NB4 (cell line): Measurements from ENCODE around the gene SPRR2D.

ENCODE experiments used
- MYC ChIP-seq: IDR thresholded peaks from 2 replicates; pipeline ENCODE4 v1.6.1; 2011; ENCODE audit warnings: low read depth, low read length
- POLR2A ChIP-seq: IDR thresholded peaks from 2 replicates; pipeline ENCODE4 v1.6.1; 2011; ENCODE audit warnings: mild to moderate bottlenecking; ENCODE audit not compliant: insufficient read length; ENCODE audit errors: extremely low read depth
- TF ChIP-seq, protein P1 (sequence below): IDR thresholded peaks from one replicate; pipeline ENCODE4 v1.5.1; 2012; ENCODE audit warnings: low read depth, low read length
- TF ChIP-seq, protein P2 (sequence below): IDR thresholded peaks from 2 replicates; pipeline ENCODE4 v1.6.1; 2011; ENCODE audit warnings: low read depth, low read length

DNA sequence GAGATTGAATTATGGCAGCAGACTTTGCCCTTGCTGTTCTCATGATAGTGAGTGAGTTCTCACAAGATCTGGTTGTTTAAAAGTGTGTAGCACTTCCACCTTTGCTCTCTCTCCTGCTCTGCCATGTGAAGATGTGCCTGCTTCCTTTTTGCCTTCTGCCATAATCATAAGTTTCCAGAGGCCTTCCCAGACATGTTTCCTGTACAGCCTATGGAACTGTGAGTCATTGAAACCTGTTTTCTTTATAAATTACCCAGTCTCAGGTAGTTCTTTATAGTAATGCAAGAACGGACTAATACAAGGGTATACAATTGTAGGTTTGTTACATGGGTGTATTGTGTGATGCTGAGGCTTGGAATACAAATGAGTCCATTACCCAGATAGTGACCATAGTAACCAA lies 5.7 kb downstream of the SPRR2D start:
- TF ChIP-seq POLR2A (no peak), MYC (no peak)
- TF ChIP-seq, protein P1, sequence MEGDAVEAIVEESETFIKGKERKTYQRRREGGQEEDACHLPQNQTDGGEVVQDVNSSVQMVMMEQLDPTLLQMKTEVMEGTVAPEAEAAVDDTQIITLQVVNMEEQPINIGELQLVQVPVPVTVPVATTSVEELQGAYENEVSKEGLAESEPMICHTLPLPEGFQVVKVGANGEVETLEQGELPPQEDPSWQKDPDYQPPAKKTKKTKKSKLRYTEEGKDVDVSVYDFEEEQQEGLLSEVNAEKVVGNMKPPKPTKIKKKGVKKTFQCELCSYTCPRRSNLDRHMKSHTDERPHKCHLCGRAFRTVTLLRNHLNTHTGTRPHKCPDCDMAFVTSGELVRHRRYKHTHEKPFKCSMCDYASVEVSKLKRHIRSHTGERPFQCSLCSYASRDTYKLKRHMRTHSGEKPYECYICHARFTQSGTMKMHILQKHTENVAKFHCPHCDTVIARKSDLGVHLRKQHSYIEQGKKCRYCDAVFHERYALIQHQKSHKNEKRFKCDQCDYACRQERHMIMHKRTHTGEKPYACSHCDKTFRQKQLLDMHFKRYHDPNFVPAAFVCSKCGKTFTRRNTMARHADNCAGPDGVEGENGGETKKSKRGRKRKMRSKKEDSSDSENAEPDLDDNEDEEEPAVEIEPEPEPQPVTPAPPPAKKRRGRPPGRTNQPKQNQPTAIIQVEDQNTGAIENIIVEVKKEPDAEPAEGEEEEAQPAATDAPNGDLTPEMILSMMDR = no peak
- TF ChIP-seq, protein P2, sequence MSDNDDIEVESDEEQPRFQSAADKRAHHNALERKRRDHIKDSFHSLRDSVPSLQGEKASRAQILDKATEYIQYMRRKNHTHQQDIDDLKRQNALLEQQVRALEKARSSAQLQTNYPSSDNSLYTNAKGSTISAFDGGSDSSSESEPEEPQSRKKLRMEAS = no peak
